Activated T-helper 1 cell treated with Interleukin-2 at 50 U/mL for 16 hours (primary cell): ENCODE results near the gene MID1.

Experiments used
- DNase-seq: peaks from one replicate; pipeline ENCODE4 v3.0.0-alpha.2; 2020; ENCODE audit warnings: low read depth

MID1 gene

GRCh38 chrX:10429908-10430307, 190.5 kb downstream of the MID1 start:
- DNase-seq = no peak

DNA sequence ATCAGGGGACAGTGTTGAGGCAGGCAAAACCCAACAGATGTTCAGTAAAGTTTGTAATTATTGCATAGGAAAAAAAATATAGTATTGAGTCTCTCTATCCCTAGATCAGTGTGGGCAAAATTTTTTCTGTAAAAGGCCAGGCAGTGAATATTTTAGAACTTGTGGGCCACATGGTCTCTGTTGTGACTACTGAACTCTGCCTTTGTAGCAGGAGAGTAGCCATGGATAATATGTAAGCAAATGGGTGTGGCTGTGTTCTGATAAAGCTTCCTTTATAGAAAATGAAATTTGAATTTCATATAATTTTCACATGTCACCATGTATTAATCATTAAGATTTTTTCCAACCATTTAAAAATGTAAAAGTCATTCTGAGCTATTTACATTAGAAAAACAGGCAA, 193.1 kb downstream of the MID1 start:
- DNase-seq = no peak

DNA sequence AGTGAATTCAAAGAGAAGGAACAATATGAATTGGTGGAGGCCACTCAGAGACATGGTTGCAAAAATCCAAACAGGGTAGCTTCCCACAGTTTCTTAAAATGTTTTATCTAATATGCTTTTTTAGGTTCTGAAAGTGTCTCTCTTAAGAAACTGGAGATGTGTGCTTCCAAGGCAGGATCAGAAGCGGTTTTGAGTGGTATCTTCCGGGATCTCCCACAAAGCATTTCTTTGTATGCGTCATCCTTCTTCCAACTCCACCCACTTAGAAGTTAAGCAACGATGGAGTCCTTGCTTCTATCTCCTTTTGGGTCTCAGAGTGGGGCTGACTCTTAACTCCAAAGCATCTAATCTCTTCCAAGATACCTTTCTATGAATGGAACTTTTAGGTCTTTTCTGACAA, 196.7 kb downstream of the MID1 start:
- DNase-seq = no peak

DNA sequence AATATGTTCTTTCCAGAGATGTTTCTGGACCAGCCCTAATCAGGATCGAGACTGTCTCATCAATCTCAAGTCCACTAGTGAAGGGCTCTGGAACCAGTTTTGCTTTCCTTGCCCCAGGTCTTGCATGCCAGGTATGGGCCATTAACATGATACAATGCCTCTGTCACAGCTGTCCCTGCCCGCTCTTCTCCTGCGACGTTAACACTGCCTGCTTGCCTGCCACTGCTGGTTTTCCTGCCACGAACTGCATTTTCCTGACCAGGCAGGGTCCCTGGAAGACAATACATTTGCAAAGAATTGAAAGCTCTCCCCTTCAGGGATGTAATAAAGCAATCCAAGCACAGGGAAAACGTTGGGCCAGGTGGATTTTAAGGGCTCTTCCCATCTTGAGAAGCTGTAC, 200.3 kb downstream of the MID1 start:
- no peak for DNase-seq

GRCh38 chrX:10416424-10416823, 204.0 kb downstream of the MID1 start:
- DNase-seq = no peak

DNA sequence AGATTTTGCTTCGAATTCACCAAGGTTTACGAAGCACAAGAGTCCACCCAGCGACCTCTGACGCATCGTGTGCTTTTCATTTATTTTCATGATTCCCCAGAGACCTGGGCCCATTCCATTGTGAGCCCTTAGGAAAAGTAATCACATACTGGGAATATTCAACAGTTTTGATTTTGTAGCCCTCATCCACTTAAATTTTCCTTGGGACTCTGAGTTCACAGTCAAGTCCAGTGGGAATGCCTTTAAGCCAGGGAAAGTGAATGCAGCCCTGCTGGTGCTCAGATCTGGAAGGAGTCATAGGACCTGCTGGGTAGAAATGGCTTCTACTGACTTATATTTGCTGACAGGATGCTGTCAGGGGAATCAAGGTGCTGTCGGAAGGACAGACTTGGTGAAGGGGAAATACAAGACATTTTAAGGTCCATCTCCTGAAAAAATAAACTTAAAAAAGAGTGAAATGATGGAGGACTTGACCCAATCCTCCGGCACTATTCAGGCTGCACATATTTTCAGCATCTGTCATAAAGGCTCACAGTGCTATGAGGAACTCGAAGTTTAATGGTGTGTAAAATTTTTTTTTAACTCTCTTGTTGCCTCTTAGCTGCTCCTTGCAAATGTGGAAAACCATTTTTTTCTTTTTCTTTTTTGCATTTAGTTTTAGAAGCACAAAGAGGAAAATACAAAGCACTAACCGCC, 204.9 kb downstream of the MID1 start:
- DNase-seq = no peak

GRCh38 chrX:10414862-10415261, 205.5 kb downstream of the MID1 start:
- no peak for DNase-seq

- DNase-seq = no peak
Observed at GRCh38 chrX:10414156-10414824, 206.1 kb downstream of the MID1 start.

- no peak for DNase-seq
Observed at GRCh38 chrX:10404436-10404835, 215.9 kb downstream of the MID1 start.

GRCh38 chrX:10401239-10401638, 219.1 kb downstream of the MID1 start:
- no peak for DNase-seq

GRCh38 chrX:10399043-10399741, 221.2 kb downstream of the MID1 start:
- no peak for DNase-seq

- no peak for DNase-seq
Observed at GRCh38 chrX:10398215-10398614, 222.2 kb downstream of the MID1 start.

GRCh38 chrX:10397349-10397748, 223.0 kb downstream of the MID1 start:
- no peak for DNase-seq

GRCh38 chrX:10395643-10396042, 224.7 kb downstream of the MID1 start:
- DNase-seq = no peak
